ENCODE measurements around the gene ADGRG6. TPM values are rescaled to one million over a fixed set of nuclear protein-coding genes. Genes with fewer than 3 reads are reported as not detected.
"Not testable (repeated sequence)": the region's sequence is repeated elsewhere in the genome, so short reads cannot be mapped to it uniquely, and the experiment has no call there.

ADGRG6 gene
- total RNA-seq, 1 experiment from 2014 or later: 31.0 TPM

GRCh38 chr6:142407685-142408273 is 106.0 kb downstream of the ADGRG6 start:
- DNase-seq (ENCODE audit: low spot score): no peak

DNA sequence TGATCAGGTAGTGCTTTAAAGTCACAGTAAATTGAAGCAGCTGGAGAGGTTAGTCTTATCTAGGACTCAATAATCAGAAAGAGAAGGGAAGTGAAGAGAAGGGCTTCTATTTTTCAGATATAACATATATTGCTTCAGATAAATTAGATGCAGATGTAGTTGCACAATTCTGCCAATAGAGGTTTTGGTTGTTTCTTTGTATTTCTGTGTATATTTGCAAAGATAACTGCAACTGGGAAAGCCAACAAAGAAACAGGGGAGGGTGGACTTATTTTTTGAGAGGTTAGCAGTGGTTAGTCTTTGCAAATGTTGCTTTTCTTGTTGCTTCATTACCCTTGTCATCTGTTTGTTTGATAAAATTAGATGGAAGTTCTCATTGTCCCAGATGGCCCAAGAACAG is 106.6 kb downstream of the ADGRG6 start:
- no peak for DNase-seq (ENCODE audit: low spot score)

GRCh38 chr6:142409794-142410193 is 108.0 kb downstream of the ADGRG6 start:
- no peak for DNase-seq (ENCODE audit: low spot score)

GRCh38 chr6:142411145-142411544 is 109.3 kb downstream of the ADGRG6 start:
- DNase-seq (ENCODE audit: low spot score): no peak

GRCh38 chr6:142412241-142412640 is 110.4 kb downstream of the ADGRG6 start:
- DNase-seq (ENCODE audit: low spot score): peak; percentile 31

- DNase-seq (ENCODE audit: low spot score): peak; percentile 14
Observed at GRCh38 chr6:142412658-142413057, 110.9 kb downstream of the ADGRG6 start.

- peak; percentile 78 for DNase-seq (ENCODE audit: low spot score)
Observed at GRCh38 chr6:142413111-142413510, 111.3 kb downstream of the ADGRG6 start.

GRCh38 chr6:142414462-142415250 is 112.8 kb downstream of the ADGRG6 start:
- no peak for DNase-seq (ENCODE audit: low spot score)

- peak; percentile 83 for DNase-seq (ENCODE audit: low spot score)
Observed at GRCh38 chr6:142416179-142416578, 114.4 kb downstream of the ADGRG6 start.

- DNase-seq (ENCODE audit: low spot score): no peak
Observed at GRCh38 chr6:142416686-142417085, 114.9 kb downstream of the ADGRG6 start.

DNA sequence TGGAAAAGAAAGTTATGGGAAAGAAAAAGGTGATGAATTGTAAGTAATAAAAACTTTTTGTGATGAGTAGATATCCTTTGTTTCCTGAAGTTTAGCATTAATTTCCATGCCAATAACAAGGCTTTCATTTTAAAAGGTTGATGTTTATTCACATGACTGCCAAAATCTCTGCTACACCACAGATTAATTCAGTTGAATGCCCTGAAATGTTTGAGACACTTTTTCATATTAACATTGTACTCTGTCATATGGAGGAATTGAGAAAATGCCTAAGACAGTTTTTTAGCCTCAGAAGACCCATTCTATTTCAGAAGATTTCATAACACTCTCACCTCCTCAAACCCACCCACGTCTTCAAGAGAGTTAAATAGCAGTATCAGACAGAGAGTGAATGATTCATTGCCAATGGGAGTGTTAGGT is 115.5 kb downstream of the ADGRG6 start:
- DNase-seq (ENCODE audit: low spot score): no peak

GRCh38 chr6:142419071-142419470 is 117.3 kb downstream of the ADGRG6 start:
- no peak for DNase-seq (ENCODE audit: low spot score)

- no peak for DNase-seq (ENCODE audit: low spot score)
Observed at GRCh38 chr6:142420802-142421201, 119.0 kb downstream of the ADGRG6 start.

DNA sequence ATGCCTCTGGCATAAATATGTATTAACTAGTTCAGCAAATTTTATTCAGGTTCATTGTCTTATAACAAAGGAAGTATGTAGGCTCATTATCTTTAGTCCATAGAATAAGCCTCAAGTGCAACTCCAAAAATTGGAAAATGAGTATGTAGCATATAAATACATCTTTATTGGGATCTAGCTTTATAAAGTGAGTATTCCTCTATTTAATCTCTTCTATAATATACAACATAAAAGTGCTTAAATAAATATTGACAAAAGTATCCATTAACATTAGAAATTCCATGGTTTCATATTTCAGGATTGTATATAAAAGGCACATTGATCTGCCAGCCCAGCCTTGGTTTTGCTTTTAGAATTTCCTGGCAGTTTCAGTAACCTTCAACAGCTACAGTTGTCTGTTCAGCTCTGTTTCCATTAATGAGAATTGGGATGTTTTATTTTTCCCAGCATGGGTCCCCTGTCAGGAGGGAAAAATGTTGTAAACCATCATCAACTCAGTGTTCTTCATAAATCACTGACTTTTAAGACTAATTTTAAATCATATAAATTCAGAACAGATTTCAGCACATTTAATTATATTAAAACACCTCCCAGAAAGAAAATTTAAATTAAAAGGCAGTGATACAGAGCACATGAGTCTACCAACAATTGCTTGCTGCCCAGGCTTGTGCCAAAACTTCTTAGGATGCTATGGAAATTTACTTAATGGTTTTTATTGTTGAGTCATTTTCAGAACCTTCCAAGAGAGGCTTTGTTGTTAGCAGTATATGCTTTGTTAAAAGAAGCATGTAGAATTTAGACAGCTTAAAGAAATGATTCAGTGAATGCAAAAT is 119.7 kb downstream of the ADGRG6 start:
- DNase-seq (ENCODE audit: low spot score): no peak

- DNase-seq (ENCODE audit: low spot score): not testable (repeated sequence)
Observed at GRCh38 chr6:142426444-142427132, 124.8 kb downstream of the ADGRG6 start.

DNA sequence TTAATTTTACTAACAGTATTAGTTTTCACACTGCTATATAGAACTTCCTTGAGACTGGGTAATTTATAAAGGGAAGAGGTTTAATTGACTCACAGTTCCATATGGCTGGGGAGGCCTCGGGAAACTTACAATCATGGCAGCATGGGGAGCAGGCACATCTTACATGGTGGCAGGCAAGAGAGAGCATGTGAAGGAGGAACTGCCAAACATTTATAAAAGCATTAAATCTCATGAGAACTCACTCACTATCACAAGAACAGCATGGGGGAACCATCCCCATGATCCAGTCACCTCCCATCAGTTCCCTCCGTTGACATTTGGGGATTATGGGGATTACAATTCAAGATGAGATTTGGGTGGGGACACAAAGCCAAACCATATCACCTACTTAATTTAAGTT is 126.7 kb downstream of the ADGRG6 start:
- not testable (repeated sequence) for DNase-seq (ENCODE audit: low spot score)

DNA sequence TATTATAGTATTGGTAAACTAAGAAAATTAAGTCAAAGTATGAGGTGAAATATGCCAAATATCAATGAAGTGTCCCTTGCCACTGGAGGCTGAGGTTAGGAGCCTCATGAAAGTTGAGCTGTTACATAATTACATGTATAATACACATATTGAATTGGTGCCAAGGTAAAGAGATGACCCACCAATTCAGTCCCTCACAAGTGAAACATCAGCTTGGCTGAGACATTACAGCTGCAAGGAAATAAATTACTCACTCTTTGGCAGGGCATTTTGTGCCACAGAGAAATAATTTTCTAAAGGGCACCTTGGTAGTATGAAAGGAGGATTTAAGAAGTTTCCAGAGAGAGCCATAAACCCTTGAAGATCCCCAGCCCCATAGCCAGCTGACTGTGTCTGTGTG is 127.4 kb downstream of the ADGRG6 start:
- DNase-seq (ENCODE audit: low spot score): no peak

DNA sequence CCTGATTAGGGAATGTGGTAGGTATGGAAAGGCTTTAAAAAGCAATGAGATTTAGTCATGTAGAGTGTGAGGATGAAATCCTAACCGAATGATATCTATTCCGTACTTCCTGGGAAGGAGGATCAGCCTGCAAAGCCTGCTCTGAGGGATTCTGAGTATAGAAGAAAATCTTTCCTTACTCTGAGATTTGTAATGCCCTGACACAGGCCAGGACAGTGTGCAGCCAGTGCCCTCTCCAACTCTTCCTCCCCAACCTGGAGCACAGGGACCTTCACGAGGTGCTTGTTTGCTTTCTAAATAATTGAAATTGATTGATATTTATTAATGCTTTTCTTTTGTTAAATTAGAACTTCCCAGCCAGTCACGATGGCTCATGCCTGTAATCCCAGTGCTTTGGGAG is 131.6 kb downstream of the ADGRG6 start:
- DNase-seq (ENCODE audit: low spot score): no peak

DNA sequence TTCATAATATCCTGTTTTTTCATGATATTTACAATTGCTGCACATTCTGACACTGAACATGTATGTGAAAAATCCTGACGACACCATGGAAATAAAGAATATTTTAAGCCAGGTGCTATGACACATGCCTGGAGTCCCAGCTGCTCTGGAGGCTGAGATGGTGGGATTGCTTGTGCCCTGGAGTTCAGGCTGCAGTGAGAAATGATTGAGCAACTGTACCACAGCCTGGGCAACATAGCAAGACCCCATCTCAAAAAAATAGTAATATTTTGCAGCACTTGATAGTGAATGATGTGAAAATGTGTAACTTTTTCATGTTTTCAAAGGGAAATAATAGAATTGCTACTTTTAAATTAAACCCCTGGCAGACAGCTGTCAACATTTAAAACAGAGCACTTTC is 137.1 kb downstream of the ADGRG6 start:
- no peak for DNase-seq (ENCODE audit: low spot score)

DNA sequence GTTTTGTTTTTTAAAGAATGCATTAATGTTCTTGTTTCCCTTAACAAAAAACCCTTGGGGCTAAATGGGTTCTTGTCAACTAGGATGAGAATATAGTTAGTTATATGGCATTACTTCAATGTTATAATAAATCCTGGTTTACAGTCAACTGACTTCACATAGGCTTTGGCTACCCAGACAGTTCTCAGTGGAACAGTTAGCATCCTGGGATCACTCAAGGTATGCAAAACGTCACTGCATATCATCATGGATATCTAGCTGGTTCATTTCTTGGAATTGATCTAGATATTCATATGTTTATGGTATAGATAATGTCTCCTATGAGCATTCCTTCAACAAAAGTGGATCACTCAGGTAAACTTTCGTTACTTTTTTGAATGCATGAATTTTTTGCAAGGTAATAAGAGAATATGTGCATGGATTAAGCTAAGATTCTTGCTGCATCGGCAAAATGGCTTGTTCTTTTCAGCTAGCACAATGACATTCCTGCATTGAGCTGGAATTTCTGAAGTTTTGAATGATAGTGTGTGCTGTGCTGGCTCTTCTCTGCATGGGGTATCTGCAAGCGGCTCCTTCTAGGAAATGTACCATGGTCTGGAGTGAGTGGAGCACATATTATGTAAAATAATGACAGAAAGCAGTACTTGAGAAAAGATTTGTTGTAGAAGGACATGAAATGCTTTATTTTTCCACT is 138.9 kb downstream of the ADGRG6 start:
- no peak for DNase-seq (ENCODE audit: low spot score)

DNA sequence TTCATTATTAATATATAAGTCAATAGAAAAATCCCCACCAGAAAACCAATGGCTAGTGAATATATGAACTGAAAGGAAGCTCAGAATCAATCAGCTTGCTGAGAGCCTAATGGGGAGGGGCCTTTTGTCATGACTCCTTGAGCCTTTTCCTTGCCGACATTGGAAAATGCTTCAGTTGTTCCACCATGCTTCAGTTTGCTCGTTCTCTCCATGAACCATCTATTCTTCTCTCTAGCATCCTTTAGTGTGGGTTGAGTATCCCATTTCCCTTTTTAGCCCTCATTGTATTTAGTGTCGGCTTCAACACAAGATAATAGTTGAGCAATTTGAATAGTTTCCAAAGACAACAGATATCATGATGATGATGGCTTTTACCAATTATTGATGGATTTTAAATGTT is 139.9 kb downstream of the ADGRG6 start:
- DNase-seq (ENCODE audit: low spot score): no peak

All from A172 (cell line).